DOHH2 (cell line): ENCODE results near the gene KRT33A.

Source experiments
- H3F3A ChIP-seq: fragments of 200-600 bp; sonication (generic), shearing (Covaris generic); 2 replicates; pipeline ENCODE4 v1.6.0; 2016; ENCODE audit warnings: antibody characterized with exemption, mild to moderate bottlenecking; ENCODE audit not compliant: control insufficient read depth, insufficient read depth
- H3K27ac ChIP-seq: fragments of 200-600 bp; sonication (generic); 2 replicates; pipeline ENCODE4 v1.5.1; 2014; ENCODE audit warnings: low read depth, mild to moderate bottlenecking, low read length, moderate library complexity
- H3K27me3 ChIP-seq: fragments of 200-600 bp; sonication (generic); 2 replicates; pipeline ENCODE4 v1.6.1; 2014; ENCODE audit warnings: mild to moderate bottlenecking, low read length, mixed read lengths; ENCODE audit not compliant: control insufficient read depth
- H3K36me3 ChIP-seq: fragments of 200-600 bp; sonication (generic); 2 replicates; pipeline ENCODE4 v1.6.1; 2014; ENCODE audit warnings: mild to moderate bottlenecking, low read length, moderate library complexity, mixed read lengths; ENCODE audit not compliant: control insufficient read depth
- H3K4me1 ChIP-seq: fragments of 200-600 bp; sonication (generic); 2 replicates; pipeline ENCODE4 v1.6.1; 2014; ENCODE audit warnings: mild to moderate bottlenecking, low read length, mixed read lengths; ENCODE audit not compliant: control insufficient read depth
- H3K4me2 ChIP-seq: fragments of 200-600 bp; sonication (generic); 2 replicates; pipeline ENCODE4 v1.6.0; 2014; ENCODE audit warnings: mild to moderate bottlenecking, low read length, moderate library complexity
- H3K4me3 ChIP-seq: fragments of 200-600 bp; sonication (generic); 2 replicates; pipeline ENCODE4 v1.5.1; 2014; ENCODE audit warnings: mild to moderate bottlenecking, low read length, mixed read lengths
- H3K79me2 ChIP-seq: fragments of 200-600 bp; sonication (generic); 2 replicates; pipeline ENCODE4 v1.6.1; 2014; ENCODE audit warnings: mild to moderate bottlenecking, low read length, mixed read lengths; ENCODE audit not compliant: control insufficient read depth
- H3K9me2 ChIP-seq: fragments of 200-600 bp; sonication (generic); replicated peaks from 2 replicates; pipeline ENCODE4 v1.6.1; 2014; ENCODE audit warnings: mild to moderate bottlenecking, low read length, mixed read lengths; ENCODE audit not compliant: control insufficient read depth
- H3K9me3 ChIP-seq: fragments of 200-600 bp; sonication (generic); 2 replicates; pipeline ENCODE4 v1.6.1; 2014; ENCODE audit warnings: antibody characterized with exemption, low read length, mixed read lengths; ENCODE audit not compliant: control insufficient read depth, insufficient read depth
- H4K20me1 ChIP-seq: fragments of 200-600 bp; sonication (generic); 2 replicates; pipeline ENCODE4 v1.6.0; 2014; ENCODE audit warnings: low read depth, mild to moderate bottlenecking, antibody characterized with exemption, low read length, moderate library complexity; ENCODE audit not compliant: control insufficient read depth, insufficient read depth
- EZH2phosphoT487 ChIP-seq: fragments of 200-600 bp; sonication (generic); IDR thresholded peaks from 2 replicates; pipeline ENCODE4 v1.6.1; 2017; ENCODE audit warnings: borderline replicate concordance, mild to moderate bottlenecking, antibody characterized with exemption, low read length, moderate library complexity, mixed read lengths
- TF ChIP-seq, protein P1 (sequence below): fragments of 200-600 bp; sonication (generic); IDR thresholded peaks from one replicate; pipeline ENCODE4 v1.5.1; 2014; ENCODE audit warnings: antibody characterized with exemption, mild to moderate bottlenecking, low read depth, low read length; ENCODE audit not compliant: poor library complexity, severe bottlenecking

KRT33A gene

DNA sequence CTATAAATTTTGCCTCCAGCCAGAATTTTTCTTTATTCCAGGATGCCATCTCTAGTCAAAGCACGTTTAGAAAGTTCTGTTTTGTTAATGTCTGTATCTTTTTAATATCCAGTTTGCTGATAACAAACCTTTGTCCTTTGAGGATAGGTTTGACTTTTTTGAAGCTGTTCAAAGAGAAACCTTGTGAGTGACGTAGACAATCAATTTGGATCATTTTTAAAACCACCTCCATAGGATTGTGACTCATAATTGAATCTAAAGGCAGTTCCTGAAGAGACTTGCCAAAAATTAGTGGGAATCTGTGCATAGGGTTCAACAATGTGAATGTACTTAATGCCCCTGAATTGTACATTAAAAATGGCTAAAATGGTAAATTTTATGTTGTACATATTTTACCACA, 40.9 kb upstream of the KRT33A start:
- Histone ChIP-seq H3K79me2 (no peaks in the 10 kb centered on the region), H3K27me3 (peaks cover 9% of the 10 kb centered on the region; the same call in 1 of the 2 replicates), H3K36me3 (no peaks in the 10 kb centered on the region), H3K4me1 (no peaks in the 10 kb centered on the region), H3F3A (no peaks in the 10 kb centered on the region), H3K27ac (no peak overlapping the region), H3K4me3 (no peak overlapping the region), H3K9me2 (no peaks in the 10 kb centered on the region), H4K20me1 (no peaks in the 10 kb centered on the region), H3K4me2 (no peak overlapping the region), H3K9me3 (no peaks in the 10 kb centered on the region)
- TF ChIP-seq EZH2phosphoT487, result no peak
- TF ChIP-seq, protein P1, sequence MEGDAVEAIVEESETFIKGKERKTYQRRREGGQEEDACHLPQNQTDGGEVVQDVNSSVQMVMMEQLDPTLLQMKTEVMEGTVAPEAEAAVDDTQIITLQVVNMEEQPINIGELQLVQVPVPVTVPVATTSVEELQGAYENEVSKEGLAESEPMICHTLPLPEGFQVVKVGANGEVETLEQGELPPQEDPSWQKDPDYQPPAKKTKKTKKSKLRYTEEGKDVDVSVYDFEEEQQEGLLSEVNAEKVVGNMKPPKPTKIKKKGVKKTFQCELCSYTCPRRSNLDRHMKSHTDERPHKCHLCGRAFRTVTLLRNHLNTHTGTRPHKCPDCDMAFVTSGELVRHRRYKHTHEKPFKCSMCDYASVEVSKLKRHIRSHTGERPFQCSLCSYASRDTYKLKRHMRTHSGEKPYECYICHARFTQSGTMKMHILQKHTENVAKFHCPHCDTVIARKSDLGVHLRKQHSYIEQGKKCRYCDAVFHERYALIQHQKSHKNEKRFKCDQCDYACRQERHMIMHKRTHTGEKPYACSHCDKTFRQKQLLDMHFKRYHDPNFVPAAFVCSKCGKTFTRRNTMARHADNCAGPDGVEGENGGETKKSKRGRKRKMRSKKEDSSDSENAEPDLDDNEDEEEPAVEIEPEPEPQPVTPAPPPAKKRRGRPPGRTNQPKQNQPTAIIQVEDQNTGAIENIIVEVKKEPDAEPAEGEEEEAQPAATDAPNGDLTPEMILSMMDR, result no peak

DNA sequence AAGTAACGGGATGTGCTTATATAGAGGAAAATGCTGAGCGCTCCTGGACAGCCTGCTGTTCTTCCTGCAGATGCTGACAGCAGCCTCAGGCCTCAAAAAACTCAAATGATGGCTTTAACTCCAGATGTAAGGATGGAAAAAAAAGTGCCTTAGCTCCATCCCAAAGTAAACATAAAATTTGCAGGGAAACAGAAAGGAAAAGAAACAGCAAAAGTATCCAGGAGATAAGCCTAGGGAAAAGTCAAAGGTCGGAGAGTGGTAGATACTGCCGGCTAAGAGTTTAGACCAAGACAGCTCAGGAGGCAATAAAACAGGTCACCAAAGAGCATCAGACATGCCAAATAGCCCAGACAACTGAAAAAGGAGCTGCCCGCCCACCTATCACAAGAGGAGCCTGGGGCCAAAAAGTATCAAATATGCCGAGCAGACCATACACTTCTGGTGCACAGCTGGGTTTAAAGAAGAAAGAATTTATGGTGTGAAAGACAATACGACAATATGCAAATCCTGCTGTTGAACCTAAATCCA, 39.8 kb upstream of the KRT33A start:
- Histone ChIP-seq H3K36me3 (no peaks in the 10 kb centered on the region), H3K27ac (no peak overlapping the region), H3K4me1 (no peaks in the 10 kb centered on the region), H3F3A (no peaks in the 10 kb centered on the region), H3K4me2 (no peak overlapping the region), H4K20me1 (no peaks in the 10 kb centered on the region), H3K9me3 (no peaks in the 10 kb centered on the region), H3K9me2 (no peaks in the 10 kb centered on the region), H3K27me3 (peaks cover 9% of the 10 kb centered on the region; the same call in 1 of the 2 replicates), H3K4me3 (no peak overlapping the region), H3K79me2 (no peaks in the 10 kb centered on the region)
- TF ChIP-seq, protein P1, result no peak
- no peak for TF ChIP-seq EZH2phosphoT487

DNA sequence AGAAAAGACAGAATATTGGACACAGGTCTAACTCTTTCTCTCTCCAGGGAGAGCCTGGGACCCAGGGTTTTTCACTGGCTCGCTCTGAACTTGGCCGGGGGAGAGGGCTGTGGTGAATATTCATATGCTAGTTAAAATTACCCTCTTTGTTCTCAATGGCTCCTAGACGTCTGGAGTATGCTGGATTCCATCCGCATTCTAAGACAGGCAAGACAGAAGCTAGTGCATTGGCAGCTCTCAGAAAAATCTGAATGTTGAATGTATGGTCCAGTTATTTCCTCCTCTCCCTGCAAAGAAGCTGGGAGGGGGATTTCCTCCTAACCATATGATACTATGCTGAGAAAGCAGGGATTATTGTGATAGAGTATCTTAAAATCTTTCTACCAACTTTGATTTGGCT, 37.0 kb upstream of the KRT33A start:
- no peaks in the 10 kb centered on the region for H3K36me3 ChIP-seq
- H3K4me2 ChIP-seq, result no peak overlapping the region
- H3K9me2 ChIP-seq, result no peaks in the 10 kb centered on the region
- no peak overlapping the region for H3K27ac ChIP-seq
- TF ChIP-seq, protein P1, result no peak
- TF ChIP-seq EZH2phosphoT487, result no peak
- H3K4me1 ChIP-seq, result no peaks in the 10 kb centered on the region
- peaks cover 2% of the 10 kb centered on the region; the same call in 1 of the 2 replicates for H3K27me3 ChIP-seq
- no peaks in the 10 kb centered on the region for H3K9me3 ChIP-seq
- no peaks in the 10 kb centered on the region for H4K20me1 ChIP-seq
- H3K4me3 ChIP-seq, result no peak overlapping the region
- H3F3A ChIP-seq, result no peaks in the 10 kb centered on the region
- no peaks in the 10 kb centered on the region for H3K79me2 ChIP-seq
